GM19463 (cell line): ENCODE data around the gene SHB.
A peak's percentile ranks its signal among the peaks of the same experiment; 100 is the strongest.

ENCODE experiments used
- ATAC-seq: cut with Tn5 transposase; IDR thresholded peaks from one replicate; pipeline ENCODE4 v1.9.1; 2021; ENCODE audit warnings: mild to moderate bottlenecking, moderate library complexity; ENCODE audit not compliant: unreplicated experiment

The SHB gene, protein sequence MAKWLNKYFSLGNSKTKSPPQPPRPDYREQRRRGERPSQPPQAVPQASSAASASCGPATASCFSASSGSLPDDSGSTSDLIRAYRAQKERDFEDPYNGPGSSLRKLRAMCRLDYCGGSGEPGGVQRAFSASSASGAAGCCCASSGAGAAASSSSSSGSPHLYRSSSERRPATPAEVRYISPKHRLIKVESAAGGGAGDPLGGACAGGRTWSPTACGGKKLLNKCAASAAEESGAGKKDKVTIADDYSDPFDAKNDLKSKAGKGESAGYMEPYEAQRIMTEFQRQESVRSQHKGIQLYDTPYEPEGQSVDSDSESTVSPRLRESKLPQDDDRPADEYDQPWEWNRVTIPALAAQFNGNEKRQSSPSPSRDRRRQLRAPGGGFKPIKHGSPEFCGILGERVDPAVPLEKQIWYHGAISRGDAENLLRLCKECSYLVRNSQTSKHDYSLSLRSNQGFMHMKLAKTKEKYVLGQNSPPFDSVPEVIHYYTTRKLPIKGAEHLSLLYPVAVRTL

DNA sequence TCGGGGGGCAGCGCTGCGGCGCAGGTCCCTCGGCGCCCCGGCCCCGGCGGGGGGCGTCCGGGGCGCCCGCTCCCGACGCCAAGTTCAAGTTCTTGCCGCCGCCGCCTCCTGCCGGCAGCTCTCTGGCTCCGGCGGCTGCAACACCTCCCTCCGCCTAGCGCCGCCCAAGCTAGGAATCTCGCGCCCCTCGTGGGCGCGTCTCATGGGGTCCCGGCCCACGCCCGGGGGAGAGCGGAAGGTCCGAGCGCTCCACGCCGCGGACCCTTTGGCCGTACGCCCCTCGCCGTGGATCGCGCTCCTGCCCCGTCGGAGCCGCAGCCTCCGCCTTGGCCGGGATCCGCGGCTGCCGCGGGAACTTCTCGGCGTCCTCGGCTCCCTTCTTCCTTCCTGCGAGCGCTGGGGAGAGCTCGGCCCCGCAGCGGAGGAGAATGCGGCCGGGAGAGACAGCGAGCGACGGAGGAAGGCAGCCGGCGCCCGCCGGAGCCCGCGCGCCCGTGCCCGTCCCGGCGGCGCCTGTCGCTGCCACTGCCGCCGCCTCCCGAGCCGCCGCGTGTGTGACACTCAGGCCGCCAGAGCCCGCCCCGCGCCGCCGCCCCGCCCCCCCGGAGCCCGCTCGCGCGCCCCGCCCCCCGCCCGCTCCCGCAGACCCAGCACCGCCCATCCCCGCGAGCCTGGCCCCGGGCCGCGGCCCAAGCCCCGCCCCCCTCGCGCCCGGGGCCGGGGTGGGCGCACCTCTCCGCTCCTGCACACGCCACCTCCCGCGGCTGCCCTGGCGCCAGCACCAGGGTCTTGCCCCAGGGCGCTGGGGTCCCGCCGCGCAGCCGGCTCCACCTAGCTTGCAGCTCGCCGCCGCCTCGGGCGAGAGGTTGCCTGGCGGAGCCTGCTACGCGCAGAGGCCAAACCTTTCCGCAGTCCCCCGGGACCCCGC, at the start of gene SHB:
Gene SHB (minus strand): TSS at position 527 of the 928 bp plus-strand sequence. CDS start 582 bp downstream, outside the sequence.
- ATAC-seq, result peak; percentile 40

DNA sequence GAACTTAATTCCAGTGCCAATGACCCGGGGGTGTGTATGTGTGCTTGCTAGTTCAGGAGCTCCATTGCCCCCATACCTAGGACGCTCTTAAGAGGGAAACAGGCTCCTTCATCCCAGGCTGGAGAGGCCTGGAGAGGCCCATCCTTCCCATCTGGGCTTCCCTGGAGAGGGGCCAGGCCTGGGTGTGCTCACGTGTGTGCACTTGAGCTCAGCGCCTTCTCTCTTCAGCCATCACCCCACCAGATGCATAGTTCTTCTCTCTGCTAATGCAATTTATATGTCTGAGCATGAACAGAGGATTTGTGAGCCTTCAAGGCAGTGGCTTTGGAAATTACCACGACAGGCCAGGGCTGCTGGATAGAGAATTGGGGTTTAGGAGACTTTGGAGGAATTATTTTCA, 48.6 kb upstream of the SHB start:
- no peak for ATAC-seq

DNA sequence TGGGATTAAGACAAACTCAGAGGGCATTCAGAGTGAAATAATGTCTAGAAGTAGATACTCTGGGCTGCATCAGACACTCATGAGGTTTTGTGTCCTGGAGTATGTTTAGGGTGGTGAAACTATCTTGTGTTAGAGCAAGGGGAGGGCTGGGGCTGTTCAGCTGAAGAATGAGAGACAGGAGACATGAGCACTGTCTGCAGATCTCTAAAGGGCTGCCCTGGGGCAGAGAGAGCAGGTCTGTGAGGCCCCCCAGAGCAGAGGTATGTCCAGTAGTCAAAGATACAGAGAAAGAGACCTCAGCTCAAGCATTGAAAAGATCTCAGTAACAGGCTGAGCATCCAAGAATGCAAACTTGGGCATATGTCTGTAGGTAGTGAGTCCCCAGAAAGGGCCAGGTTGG, 45.9 kb upstream of the SHB start:
- no peak for ATAC-seq

DNA sequence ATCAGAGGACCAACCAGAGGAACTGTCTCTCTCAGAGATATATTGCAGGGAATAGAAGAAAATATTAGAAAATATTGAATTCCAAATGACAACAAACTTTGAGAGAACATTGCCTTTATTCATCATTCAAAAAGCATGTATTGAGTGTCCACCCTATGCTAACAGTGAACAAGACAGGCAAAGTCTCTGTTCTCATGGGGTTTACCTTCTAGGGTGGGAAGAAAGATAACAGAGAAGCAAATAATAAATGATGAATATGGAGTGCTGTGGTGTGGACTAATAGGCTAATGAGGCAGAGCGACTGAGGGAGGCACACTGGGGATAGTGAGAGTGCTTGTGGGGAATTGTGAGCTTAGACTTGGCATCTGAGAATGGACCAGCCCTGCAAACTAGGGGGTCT, 43.4 kb upstream of the SHB start:
- ATAC-seq, result no peak

DNA sequence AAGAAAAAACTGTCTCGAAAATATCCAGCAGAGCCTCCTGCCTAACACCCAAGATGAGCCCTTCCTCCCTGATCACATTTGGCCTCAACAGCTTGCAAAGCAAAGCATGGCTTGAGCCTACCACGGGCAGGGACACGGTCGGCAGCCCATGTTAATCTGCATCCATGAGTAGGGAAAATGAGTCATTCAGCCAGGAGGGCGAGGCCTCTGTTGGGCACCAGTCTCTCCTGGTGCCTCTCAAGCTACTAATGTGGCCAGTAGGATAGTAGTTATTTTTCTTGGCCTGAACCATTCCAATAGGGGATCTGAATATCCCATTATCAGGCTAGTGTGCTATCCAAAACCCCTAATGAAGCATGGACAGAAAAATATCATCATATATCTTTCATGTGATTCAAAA, 43.0 kb upstream of the SHB start:
- ATAC-seq, result no peak

DNA sequence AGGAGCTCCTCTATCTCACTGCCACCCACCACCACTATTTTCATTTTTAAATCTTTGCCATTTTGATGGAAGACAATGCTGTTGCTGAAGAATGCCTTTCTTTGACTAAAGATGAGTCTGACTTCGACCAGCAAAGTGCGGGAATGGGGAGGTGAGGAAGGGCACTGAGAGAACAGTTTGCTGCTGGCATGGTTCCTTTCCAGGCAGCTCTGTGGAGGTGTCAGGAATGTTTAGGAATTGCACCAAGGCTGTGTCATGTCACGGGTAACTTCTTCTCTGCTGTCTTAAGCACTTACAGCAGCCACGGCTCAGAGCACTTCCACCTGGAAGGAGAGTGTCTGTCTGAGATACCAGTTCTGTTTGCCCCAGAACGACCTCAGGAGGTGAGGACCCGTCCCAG, 41.4 kb upstream of the SHB start:
- no peak for ATAC-seq

DNA sequence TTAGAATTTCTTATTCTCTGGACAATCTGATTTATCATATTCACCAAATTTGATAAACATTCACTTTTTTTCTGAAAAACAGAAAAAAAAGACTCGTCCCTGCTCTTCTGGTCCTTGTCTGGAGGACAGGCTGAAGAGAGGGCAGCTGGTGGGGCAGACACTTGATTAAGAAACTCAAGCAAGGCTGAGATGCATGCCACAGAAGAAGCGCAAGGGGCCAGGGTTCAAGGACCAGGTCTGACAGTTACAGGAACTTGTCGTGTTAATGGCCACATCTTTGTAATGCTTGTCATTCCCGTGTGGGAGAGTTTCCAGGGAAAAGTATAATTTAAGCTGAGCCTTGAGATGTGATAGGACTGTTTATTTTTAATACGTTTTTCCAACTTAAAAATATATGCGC, 40.6 kb upstream of the SHB start:
- no peak for ATAC-seq

DNA sequence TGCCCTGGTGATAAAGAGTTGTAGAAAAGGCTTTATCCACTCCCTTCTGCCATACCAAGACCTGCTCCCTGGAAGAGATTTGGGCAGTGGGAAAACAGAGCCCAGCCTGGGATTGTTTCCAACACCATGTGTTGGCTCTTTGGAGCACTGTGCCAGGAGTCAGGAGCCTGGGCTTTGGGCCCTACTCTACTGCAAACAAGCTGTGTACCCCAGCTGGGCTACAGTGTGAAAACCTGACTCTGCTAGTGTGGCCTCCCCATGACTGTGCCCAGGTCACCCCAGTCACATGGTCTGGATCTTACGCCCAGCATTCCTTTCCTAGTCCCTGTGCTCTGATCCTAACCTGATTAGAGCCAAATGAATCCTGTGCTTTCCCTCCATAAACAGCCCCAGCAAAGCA, 39.3 kb upstream of the SHB start:
- ATAC-seq, result no peak

DNA sequence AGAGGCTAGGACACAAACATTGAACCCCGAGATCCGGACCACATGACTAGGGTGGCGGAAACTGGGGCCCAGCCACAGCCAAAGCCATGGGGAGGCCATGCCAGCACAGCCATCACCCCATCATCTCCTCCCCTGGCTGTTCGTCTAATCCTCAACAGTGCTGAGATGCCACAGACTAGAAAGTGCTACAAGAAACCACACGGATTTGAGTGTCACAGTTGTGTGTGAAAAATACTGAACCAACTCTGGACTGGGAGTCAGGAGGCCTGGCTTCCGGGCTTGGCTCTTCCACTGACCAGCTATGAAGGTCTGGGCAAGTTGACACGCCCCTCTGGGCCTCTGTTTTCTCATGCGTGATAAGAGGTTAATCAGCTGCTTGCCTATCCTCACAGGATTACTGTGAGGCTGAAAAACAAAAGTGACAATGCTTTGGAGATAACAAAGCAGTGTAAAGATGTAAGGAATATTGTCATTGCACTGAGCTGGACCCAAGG, 38.8 kb upstream of the SHB start:
- ATAC-seq, result peak; percentile 61

DNA sequence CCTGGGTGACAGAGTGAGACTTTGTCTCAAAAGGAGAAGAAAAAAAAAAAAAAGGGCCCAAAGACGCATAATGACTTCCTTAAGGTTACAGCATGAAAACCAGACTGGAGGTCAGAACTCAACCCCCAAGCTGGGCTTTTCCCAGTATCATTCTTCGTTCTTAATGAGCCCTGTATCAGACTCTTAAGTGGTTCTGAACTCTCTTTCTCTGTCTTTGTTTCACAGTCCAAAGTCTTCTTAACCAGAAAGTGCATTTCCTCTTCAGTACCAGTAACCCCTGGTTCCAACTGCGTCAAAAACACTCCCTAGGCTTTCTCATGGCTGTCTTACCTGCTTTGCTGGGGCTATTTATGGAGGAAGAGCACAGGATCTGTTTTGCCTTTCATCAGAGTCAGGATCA, 38.4 kb upstream of the SHB start:
- ATAC-seq, result peak; percentile 48

DNA sequence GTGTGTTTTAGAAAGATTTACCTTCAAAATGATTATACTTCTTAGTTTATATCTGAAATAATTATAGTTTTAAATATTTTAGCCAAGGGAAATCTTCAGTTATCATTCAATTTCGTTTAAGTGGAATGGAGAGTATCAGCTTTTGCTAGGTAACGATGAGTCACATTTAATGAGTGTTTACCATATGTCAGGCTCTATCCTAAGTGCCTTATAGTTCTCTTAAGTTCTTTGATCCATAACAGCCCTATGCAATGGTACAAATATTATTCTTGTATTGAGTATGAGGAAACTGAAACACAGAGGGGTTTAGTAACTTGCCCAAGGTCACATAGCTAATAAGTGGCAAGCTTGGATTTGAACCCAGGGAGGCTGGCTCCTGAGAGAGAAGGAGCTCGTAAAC, 37.5 kb upstream of the SHB start:
- ATAC-seq, result no peak

DNA sequence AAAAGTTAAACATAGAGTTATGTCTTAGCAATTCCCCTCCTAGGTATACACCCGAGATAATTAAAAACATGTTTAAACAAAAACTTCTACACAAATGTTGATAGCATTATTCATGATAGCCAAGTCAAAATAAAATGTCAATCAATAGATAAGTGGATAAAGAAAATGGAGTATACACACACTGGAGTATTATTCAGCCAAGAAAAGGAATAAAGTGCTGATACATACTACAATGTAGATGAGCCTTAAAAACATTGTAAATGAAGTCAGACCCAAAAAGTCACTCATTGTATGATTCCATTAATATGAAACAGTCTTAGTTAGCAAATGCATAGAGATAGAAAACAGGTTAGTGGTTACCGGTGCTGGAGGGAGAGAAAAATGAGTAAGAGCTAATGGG, 34.3 kb upstream of the SHB start:
- no peak for ATAC-seq

DNA sequence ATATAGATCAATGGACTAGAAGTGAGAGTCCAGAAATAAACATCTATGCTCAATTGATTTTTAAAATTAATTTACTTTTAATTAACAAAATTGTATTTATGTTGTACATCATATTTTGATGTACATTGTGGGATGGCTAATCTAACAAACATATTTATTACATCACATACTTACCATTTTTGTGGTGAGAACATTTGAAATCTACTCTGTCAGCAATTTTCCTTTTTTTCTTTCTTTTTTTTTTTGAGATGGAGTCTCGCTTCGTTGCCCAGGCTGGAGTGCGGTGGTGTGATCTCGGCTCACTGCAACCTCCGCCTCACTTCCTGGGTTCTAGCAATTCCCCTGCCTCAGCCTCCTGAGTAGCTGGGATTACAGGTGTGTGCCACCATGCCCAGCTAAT, 32.4 kb upstream of the SHB start:
- ATAC-seq, result no peak

DNA sequence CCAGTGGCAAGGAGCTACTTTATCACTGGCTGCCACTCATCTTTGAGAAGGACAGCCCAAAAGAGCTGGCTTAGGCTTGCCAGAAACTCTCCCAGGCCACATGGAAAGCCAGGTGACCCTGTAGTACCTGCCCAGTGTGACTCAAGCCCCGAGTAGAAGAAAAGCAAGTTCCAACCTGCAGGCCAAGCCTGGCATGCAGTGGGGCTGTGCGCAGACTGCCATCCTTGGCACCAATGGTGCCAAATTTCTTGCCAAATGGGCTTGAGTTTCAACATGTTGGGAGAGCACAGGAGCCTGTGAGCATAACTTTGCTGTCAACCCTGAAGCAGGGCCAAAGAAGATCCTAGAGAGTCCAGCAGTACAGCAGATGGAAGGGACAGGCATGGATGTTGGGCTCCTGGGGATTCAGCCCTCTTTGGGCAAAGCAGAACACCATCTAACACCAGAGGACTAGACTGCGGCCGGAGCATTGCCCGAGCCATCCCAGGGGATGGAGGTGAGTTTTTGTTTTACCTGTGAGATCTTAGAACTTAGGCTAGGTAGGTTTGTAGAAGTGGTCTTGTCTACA, 27.3 kb upstream of the SHB start:
- ATAC-seq, result no peak

DNA sequence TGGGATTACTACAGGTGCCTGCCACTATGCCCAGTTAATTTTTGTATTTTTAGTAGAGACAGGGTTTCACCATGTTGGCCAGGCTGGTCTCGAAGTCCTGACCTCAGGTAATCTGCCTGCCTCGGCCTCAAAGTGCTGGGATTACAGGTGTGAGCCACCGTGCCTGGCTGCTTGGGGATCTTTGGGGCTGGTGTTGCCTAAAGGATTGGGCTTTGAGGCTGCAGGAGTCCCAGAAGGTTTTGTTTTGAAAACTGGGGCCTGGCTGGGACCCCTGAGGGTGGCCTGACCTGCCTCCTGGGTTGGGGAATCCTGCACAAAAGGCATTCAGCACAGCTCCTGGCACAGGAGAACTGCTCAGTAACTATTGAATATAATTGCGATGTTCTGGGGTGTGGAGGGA, 25.1 kb upstream of the SHB start:
- ATAC-seq, result no peak

DNA sequence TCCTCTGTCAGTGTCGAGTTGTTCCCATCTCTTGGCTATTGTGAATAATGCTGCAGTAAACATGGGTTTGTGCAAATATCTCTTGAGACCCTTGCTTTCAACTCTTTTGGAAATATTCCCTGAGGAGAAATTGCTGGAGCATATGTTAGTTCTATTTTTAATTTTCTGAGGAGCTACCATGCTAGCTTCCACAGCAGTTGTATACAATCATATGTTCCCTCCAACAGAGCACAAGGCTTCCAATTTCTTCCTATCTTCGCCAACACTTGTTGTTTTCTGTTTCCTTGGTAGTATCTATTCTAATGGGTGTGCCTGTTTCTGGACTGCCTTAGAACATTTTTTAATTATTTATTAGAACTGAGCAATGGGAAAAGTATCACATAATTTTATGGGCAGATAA, 23.6 kb upstream of the SHB start:
- ATAC-seq, result no peak

DNA sequence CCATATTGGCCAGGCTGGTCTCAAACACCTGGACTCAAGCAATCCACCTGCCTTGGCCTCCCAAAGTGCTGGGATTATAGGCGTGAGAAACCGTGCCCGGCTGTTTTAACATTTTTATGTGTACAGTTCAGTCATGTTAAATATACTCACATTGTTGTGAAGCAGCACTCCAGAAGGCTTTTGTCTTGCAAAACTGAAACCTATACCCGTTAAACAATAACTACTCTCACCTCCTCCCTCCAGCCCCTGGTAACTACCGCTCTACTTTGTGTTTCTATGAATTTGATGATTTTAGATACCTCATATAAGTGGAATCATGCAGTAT, 23.1 kb upstream of the SHB start:
- peak; percentile 41 for ATAC-seq

DNA sequence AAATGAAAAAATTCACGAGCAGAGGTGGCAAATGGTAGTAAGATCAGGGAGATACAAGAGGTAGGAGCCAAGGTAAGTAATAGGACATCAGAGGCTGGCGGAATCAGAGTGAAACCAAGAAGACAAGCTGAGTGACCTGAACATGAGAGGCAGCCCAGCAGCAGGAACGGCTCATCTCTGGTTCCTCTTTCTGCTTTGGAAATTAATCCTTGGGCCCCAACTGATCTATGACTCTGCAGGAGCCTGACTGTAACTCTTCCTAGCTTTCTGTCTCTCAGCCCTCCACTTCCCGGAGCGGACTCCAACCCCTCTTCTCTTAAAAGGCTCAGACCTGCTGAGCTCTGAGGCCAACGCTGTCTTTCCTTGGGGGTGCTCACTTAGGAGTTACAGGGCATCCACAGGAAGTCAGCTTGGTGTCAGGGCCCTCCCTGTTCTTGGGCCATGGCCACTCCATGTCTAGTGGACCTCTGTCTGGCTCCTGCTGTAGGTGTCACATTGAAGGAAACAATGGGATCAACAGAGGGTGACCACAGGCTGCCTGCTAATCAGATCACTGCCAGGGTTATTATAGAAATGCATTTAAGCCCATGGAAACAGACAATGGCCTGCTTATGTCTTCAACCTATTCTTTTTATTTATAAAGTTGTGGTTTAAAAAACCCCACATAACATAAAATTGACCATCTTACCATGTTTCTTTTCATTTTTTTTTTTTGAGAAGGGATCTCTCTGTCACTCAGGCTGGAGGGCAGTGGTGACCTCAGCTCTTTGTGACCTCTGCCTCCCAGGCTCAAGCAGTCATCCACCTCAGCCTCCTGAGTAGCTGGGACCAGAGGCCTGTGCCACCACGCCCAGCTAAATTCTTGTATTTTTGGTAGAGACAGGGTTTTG, 22.5 kb upstream of the SHB start:
- ATAC-seq, result peak; percentile 51

DNA sequence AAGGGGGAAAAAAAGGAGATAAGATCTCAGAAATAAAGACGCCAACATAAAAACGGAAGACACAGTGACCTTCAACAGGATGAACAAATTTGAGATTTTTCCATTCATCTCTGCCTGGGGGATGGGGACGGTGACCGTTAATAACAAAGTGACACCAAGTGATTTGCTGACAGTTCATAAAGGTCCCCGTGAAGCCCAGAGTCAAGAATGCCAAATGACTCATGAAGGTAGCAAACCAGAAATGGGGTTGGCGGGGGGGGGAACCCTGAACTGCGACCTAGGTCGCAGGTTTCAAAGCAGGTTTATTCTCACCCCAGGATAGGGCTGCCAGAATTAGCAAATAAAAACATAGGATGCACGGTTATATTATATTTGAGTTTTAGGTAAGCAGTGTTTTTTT, 21.1 kb upstream of the SHB start:
- ATAC-seq, result no peak

DNA sequence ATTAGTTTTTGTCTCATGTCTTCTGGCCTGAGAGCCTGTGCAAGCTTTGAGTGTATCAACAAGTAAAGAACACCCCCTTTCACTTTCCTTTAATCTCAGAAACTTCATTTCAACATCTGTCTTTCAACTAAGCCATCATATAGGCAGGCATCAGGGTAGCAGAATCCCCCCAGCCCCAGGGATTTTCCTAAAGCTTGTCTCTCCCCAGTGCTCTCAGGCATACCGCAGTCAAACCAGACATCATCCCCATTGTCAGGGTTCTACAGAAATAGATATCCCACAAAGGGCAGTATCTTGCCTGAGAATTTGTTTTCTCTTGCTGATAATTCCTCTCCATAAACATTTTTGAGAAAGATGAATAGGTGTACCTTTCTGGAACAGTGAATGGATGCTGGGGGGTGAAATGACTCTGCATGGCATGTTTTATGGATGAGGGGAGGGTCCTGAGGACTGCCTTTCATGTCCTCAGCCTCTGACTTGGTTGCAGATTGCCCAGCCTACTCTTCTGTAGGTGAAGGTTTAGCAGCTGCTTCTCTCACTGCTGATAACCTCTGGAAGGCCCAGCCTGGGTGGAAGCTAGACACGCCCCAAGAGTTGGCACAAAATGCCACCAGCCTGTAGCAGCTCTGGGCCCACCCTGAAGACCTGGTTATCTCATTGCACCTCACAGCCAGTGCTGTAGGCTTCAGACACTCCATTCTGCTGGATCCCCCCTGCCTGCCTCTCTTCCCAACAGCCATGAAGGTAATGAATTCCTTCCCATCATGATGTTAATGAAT, 20.5 kb upstream of the SHB start:
- ATAC-seq, result no peak
